ENCODE results near the gene SENP5. TPM values are rescaled to one million over a fixed set of nuclear protein-coding genes. Genes with fewer than 3 reads are reported as not detected.

Gene SENP5
- total RNA-seq, 1 experiment from 2014 or later = 30.4 TPM

DNA sequence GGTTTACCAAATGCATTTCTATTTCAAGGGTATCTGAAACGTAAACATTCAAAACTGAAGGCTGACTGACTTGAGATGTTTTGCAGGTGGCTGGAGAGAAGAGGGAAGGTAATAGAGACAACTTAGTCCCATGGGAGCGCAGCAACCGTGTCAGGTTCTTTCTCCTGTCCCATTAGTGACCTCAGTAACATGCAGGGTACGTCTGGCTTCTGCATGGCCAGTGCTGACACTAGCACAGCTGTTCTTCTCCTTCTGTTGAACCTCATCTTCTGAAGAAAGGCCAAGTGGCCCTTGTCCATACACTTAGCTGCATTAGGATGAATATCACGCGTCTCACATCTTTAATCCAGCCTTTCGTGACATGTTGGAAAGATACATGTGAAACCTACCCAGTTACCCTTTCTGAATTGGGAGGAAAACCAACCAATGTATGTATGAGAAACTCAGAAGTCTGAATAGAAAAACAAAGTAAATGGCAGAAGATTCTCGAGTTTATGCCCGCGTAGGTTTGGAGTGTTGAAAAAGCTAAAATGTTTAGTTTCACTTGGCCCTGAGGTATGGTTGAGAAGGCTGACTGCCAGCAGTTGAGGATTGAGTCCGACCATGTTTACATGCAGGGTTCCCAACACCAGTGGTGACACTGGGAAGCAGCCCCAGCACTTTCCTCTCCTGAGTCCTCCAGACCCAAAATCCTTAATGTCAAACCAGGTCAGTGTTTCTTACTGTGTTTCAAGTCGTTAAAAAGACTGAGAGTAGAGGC, 64.3 kb downstream of the SENP5 start:
- H3K4me1 Mint-ChIP-seq = 0 out of 4 replicates have a peak, but pooled peaks cover 0 to 2% of the 10 kb centered on the region in 2 experiments
- Histone ChIP-seq H4K5ac (ENCODE audit: insufficient read length, low read depth, low read length) (no peak overlapping the region), H3K4ac (ENCODE audit: low read depth, low read length) (no peak overlapping the region), H3K9ac (ENCODE audit: extremely low read depth, insufficient read length, low read length) (no peak overlapping the region), H3K4me2 (ENCODE audit: insufficient read depth, insufficient read length, low read length) (no peak overlapping the region), H2BK15ac (ENCODE audit: low read depth, low read length) (no peak overlapping the region), H3K27me3 (ENCODE audit: insufficient read depth, low read length) (no peaks in the 10 kb centered on the region), H2BK5ac (ENCODE audit: insufficient read length, low read length) (no peak overlapping the region), H4K8ac (replicated peaks; ENCODE audit: insufficient read length, low read depth, low read length) (no peak overlapping the region), H3K79me2 (ENCODE audit: insufficient read depth, low read length) (no peaks in the 10 kb centered on the region), H3T11ph (ENCODE audit: low read length) (no peak overlapping the region), H3K27ac (ENCODE audit: insufficient read length, low read depth, low read length) (no peak overlapping the region), H3K23ac (ENCODE audit: insufficient read length, low read depth, low read length) (no peak overlapping the region), H3K23me2 (ENCODE audit: insufficient read length, low read depth, low read length, poor library complexity, severe bottlenecking) (no peaks in the 10 kb centered on the region), H3K18ac (ENCODE audit: insufficient read length, low read depth, low read length) (no peak overlapping the region), H2AK5ac (ENCODE audit: insufficient read length, low read length) (no peak overlapping the region), H2BK20ac (ENCODE audit: low read depth, low read length, poor library complexity, severe bottlenecking) (no peak overlapping the region), H3K14ac (ENCODE audit: insufficient read depth, low read length) (no peak overlapping the region), H2BK12ac (ENCODE audit: insufficient read length, low read depth, low read length) (no peak overlapping the region), H4K20me1 (ENCODE audit: control insufficient read depth, insufficient read depth, insufficient read length) (no peaks in the 10 kb centered on the region), H3K56ac (ENCODE audit: insufficient read length, low read depth, low read length) (no peak overlapping the region), H3K4me1 (ENCODE audit: insufficient read depth, low read length) (no peaks in the 10 kb centered on the region), H3K79me1 (ENCODE audit: insufficient read depth, low read depth, low read length, poor library complexity, severe bottlenecking) (no peaks in the 10 kb centered on the region), H4K91ac (ENCODE audit: insufficient read length, low read depth, low read length) (no peak overlapping the region), H2AFZ (ENCODE audit: low read length) (no peak overlapping the region), H3K9me3 (ENCODE audit: control insufficient read depth, low read depth, low read length) (no peaks in the 10 kb centered on the region), H2BK120ac (ENCODE audit: low read depth, low read length, poor library complexity, severe bottlenecking) (no peak overlapping the region)
- H3K27me3 Mint-ChIP-seq (ENCODE audit: low read depth) = no peaks in the 10 kb centered on the region
- no peak for DNase-seq
- no peak overlapping the region for H3K4me3 Mint-ChIP-seq
- H3K36me3 Mint-ChIP-seq (ENCODE audit: insufficient read depth in 1 of 3, low read depth in 3 of 3) = peaks cover 27 to 69% (median 69%) of the 10 kb centered on the region in 3 experiments; a peak in 6 of 7 replicates
- H3K27ac Mint-ChIP-seq = no peak overlapping the region; a peak in 1 of 7 replicates
- TF ChIP-seq, protein P1, sequence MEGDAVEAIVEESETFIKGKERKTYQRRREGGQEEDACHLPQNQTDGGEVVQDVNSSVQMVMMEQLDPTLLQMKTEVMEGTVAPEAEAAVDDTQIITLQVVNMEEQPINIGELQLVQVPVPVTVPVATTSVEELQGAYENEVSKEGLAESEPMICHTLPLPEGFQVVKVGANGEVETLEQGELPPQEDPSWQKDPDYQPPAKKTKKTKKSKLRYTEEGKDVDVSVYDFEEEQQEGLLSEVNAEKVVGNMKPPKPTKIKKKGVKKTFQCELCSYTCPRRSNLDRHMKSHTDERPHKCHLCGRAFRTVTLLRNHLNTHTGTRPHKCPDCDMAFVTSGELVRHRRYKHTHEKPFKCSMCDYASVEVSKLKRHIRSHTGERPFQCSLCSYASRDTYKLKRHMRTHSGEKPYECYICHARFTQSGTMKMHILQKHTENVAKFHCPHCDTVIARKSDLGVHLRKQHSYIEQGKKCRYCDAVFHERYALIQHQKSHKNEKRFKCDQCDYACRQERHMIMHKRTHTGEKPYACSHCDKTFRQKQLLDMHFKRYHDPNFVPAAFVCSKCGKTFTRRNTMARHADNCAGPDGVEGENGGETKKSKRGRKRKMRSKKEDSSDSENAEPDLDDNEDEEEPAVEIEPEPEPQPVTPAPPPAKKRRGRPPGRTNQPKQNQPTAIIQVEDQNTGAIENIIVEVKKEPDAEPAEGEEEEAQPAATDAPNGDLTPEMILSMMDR (conservative IDR thresholded peaks at IDR 0.05) = no peak
- H3K9me3 Mint-ChIP-seq = no peaks in the 10 kb centered on the region
- WGBS (ENCODE audit: extremely low coverage, insufficient read length, low lambda C conversion rate) = no CpG with 5 or more reads among the region's 12 CpGs

All from H9 (cell line).